ENCODE measurements around the gene MUCL1.

- TF ChIP-seq POLR2A (IDR thresholded peaks at IDR 0.05; ENCODE audit: low read depth, low read length) (no peak), EZH2 (IDR thresholded peaks at IDR 0.05; ENCODE audit: borderline replicate concordance, low read depth, low read length, severe bottlenecking) (no peak), POLR2AphosphoS5 (IDR thresholded peaks at IDR 0.05; ENCODE audit: insufficient read depth, low read depth, low read length) (no peak), MYC (IDR thresholded peaks at IDR 0.05; ENCODE audit: low read depth, low read length) (no peak), CTCF (IDR thresholded peaks at IDR 0.05; ENCODE audit: extremely low read depth in 1 of 2, insufficient read depth in 1 of 2, low read depth in 1 of 2, low read length in 2 of 2) (no peak), MAX (IDR thresholded peaks at IDR 0.05; ENCODE audit: insufficient read depth, insufficient read length) (no peak), FOS (IDR thresholded peaks at IDR 0.05; ENCODE audit: borderline replicate concordance, insufficient read depth, low read length) (no peak), JUN (IDR thresholded peaks at IDR 0.05; ENCODE audit: borderline replicate concordance, insufficient read depth, insufficient read length, low read depth) (no peak)
Observed at GRCh38 chr12:54891717-54892478, 37.6 kb downstream of the MUCL1 start.
